ENCODE measurements around the gene SH3BGRL. TPM values are rescaled to one million over a fixed set of nuclear protein-coding genes. Genes with fewer than 3 reads are reported as not detected.

The SH3BGRL gene
- total RNA-seq, result 10 to 100 TPM; 30.0 to 33.1 TPM

- ATAC-seq (peak; percentile 95), DNase-seq (peak; percentile 81)
- peaks cover 10% of the 10 kb centered on the region for H3K36me3 Mint-ChIP-seq (ENCODE audit: low read depth)
- ChIA-PET POLR2A (interaction anchor here (1.2 kb wide), 1 partner anchor 392 kb away, joined by 3 read pairs; the partner anchor contains the start of gene BRWD3), CTCF (interaction anchor here (1.0 to 1.3 kb wide), 3 partner anchors 9 to 175 kb away, joined by 3 to 6 read pairs (median 5); no protein-coding TSS in a partner anchor)
- peak within 1 kb of the TSS; percentile 97 for H3K4me3 Mint-ChIP-seq
- peak within 1 kb of the TSS; percentile 97 for H3K27ac Mint-ChIP-seq
- intact Hi-C loops (cut with micrococcal nuclease), result no loop called here
- no peaks in the 10 kb centered on the region for H3K27me3 Mint-ChIP-seq
- peaks cover 39% of the 10 kb centered on the region for H3K4me1 Mint-ChIP-seq (ENCODE audit: low read depth)
- no peak for TF ChIP-seq CTCF (IDR thresholded peaks at IDR 0.05)
- H3K9me3 Mint-ChIP-seq, result no peaks in the 10 kb centered on the region
Measured at GRCh38 chrX:81201671-81202455, at the start of gene SH3BGRL, which contains the start of gene HMGN5. TSS of gene SH3BGRL (plus strand) at chrX:81202102. CDS start at chrX:81202201, 99 bp downstream. TSS of gene HMGN5 (minus strand) at chrX:81201913. CDS start at chrX:81121549, 80,364 bp downstream.

- Mint-ChIP-seq H3K9me3 (no peaks in the 10 kb centered on the region), H3K36me3 (ENCODE audit: low read depth) (no peaks in the 10 kb centered on the region), H3K27me3 (no peaks in the 10 kb centered on the region), H3K27ac (no peak overlapping the region), H3K4me3 (no peak overlapping the region), H3K4me1 (ENCODE audit: low read depth) (no peaks in the 10 kb centered on the region)
- POLR2A ChIA-PET, result no interaction called here
- TF ChIP-seq CTCF (IDR thresholded peaks at IDR 0.05), result no peak
- ATAC-seq, result no peak
- DNase-seq, result no peak
- intact Hi-C loops (cut with micrococcal nuclease), result no loop called here
- CTCF ChIA-PET, result interaction anchor here (1.1 kb wide), 1 partner anchor 159 kb away, joined by 3 read pairs; no protein-coding TSS in a partner anchor
Measured at GRCh38 chrX:81168391-81168790, 33.5 kb upstream of the SH3BGRL start.

DNA sequence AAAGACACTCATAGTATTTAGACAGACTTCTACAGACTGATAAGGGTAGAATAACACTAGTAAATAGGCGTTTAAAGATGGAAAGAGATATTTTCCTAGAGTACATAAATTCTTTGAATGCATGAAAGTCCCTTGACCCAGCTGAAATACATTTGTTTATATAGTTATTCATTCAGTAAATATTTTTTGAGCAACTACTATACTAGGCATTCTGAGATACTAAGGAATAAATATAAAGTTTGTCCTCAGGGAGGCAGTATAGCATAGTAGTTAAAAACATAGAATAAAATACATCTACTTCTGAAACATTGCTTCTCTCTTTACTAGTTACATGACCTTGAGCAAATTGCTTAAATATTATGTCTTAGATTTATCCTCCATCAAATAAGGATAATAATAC is 27.6 kb upstream of the SH3BGRL start:
- H3K36me3 Mint-ChIP-seq (ENCODE audit: low read depth), result no peaks in the 10 kb centered on the region
- peak; percentile 39 for TF ChIP-seq CTCF (IDR thresholded peaks at IDR 0.05)

GRCh38 chrX:81195259-81195658 is 6.6 kb upstream of the SH3BGRL start:
- POLR2A ChIA-PET, result no interaction called here
- Mint-ChIP-seq H3K4me1 (ENCODE audit: low read depth) (peaks cover 14% of the 10 kb centered on the region), H3K27me3 (no peaks in the 10 kb centered on the region), H3K36me3 (ENCODE audit: low read depth) (peaks cover 1% of the 10 kb centered on the region), H3K9me3 (no peaks in the 10 kb centered on the region), H3K27ac (no peak overlapping the region), H3K4me3 (no peak overlapping the region)
- intact Hi-C loops (cut with micrococcal nuclease), result loop anchor here (5.0 kb wide), 1 partner anchor 318 kb away; no protein-coding TSS in a partner anchor
- no peak for DNase-seq
- TF ChIP-seq CTCF (IDR thresholded peaks at IDR 0.05), result no peak
- no peak for ATAC-seq
- CTCF ChIA-PET, result interaction anchor here (0.6 to 1.9 kb wide), 10 partner anchors 10 to 406 kb away, joined by 3 to 8 read pairs (median 4); no protein-coding TSS in a partner anchor

More for the DNA sequence above, 27.6 kb upstream of the SH3BGRL start:
- H3K9me3 Mint-ChIP-seq, result no peaks in the 10 kb centered on the region
- H3K27me3 Mint-ChIP-seq, result no peaks in the 10 kb centered on the region
- ATAC-seq (no peak), DNase-seq (no peak)
- POLR2A ChIA-PET, result no interaction called here
- CTCF ChIA-PET, result interaction anchor here (1.4 to 2.4 kb wide), 2 partner anchors 27 to 203 kb away, joined by 5 to 9 read pairs; partner anchors contain the start of genes HMGN5 and SH3BGRL
- no peaks in the 10 kb centered on the region for H3K4me1 Mint-ChIP-seq (ENCODE audit: low read depth)
- H3K4me3 Mint-ChIP-seq, result no peak overlapping the region
- H3K27ac Mint-ChIP-seq, result no peak overlapping the region
- intact Hi-C loops (cut with micrococcal nuclease), result loop anchor here (10.0 kb wide), 1 partner anchor 201 kb away; no protein-coding TSS in a partner anchor

- Mint-ChIP-seq H3K27ac (no peak overlapping the region), H3K27me3 (no peaks in the 10 kb centered on the region), H3K4me3 (no peak overlapping the region), H3K4me1 (ENCODE audit: low read depth) (peaks cover 15% of the 10 kb centered on the region), H3K36me3 (ENCODE audit: low read depth) (peaks cover 1% of the 10 kb centered on the region), H3K9me3 (no peaks in the 10 kb centered on the region)
- ChIA-PET CTCF (interaction anchor here (0.6 to 1.9 kb wide), 10 partner anchors 10 to 407 kb away, joined by 3 to 8 read pairs (median 4); no protein-coding TSS in a partner anchor), POLR2A (no interaction called here)
- peak; percentile 72 for DNase-seq
- TF ChIP-seq CTCF (IDR thresholded peaks at IDR 0.05), result peak; percentile 31
- ATAC-seq, result peak; percentile 76
- intact Hi-C loops (cut with micrococcal nuclease), result loop anchor here (5.0 kb wide), 1 partner anchor 318 kb away; no protein-coding TSS in a partner anchor
Measured at GRCh38 chrX:81195712-81196111, 6.2 kb upstream of the SH3BGRL start.

All from activated CD8-positive, alpha-beta T cell treated with anti-CD3 and anti-CD28 coated beads for 36 hours (primary cell).